Smooth muscle cell (in vitro differentiated cells): Measurements from ENCODE around the gene PHF12. TPM values are rescaled to one million over a fixed set of nuclear protein-coding genes. Genes with fewer than 3 reads are reported as not detected.

ENCODE experiments used
- DNase-seq: peaks from one replicate; lab custom pipeline; 2025; ENCODE audit not compliant: unreplicated experiment; lab: John Stamatoyannopoulos, UW
- H2AFZ ChIP-seq: fragments of 200-600 bp; sonication (generic); 2 replicates; pipeline ENCODE4 v1.6.0; 2016; ENCODE audit warnings: antibody characterized with exemption, low read depth, mild to moderate bottlenecking
- H3F3A ChIP-seq: fragments of 200-600 bp; sonication (generic); 2 replicates; pipeline ENCODE4 v1.6.0; 2017; ENCODE audit warnings: antibody characterized with exemption, low read depth
- H3K27ac ChIP-seq: fragments of 200-600 bp; sonication (generic); 2 replicates; pipeline ENCODE4 v1.5.1; 2016; ENCODE audit warnings: low read depth, mild to moderate bottlenecking
- H3K27me3 ChIP-seq: fragments of 200-600 bp; sonication (generic); 2 replicates; pipeline ENCODE4 v1.6.1; 2016; ENCODE audit warnings: low read depth, mild to moderate bottlenecking
- H3K36me3 ChIP-seq: fragments of 200-600 bp; sonication (generic); 2 replicates; pipeline ENCODE4 v1.5.1; 2016; ENCODE audit warnings: low read depth
- H3K4me1 ChIP-seq: fragments of 200-600 bp; sonication (generic); 2 replicates; pipeline ENCODE4 v1.5.1; 2016; ENCODE audit warnings: low read depth
- H3K4me2 ChIP-seq: fragments of 200-600 bp; sonication (generic); 2 replicates; pipeline ENCODE4 v1.6.0; 2016; ENCODE audit warnings: mild to moderate bottlenecking
- H3K4me3 ChIP-seq: fragments of 200-600 bp; sonication (generic); 2 replicates; pipeline ENCODE4 v1.5.1; 2016; ENCODE audit warnings: mild to moderate bottlenecking
- H3K79me2 ChIP-seq: fragments of 200-600 bp; sonication (generic); 2 replicates; pipeline ENCODE4 v1.6.0; 2016; ENCODE audit warnings: low read depth, mild to moderate bottlenecking
- H3K9ac ChIP-seq: fragments of 200-600 bp; sonication (generic); 2 replicates; pipeline ENCODE4 v1.6.0; 2016; ENCODE audit warnings: low read depth
- H3K9me3 ChIP-seq: fragments of 200-600 bp; sonication (generic); replicated peaks from 2 replicates; pipeline ENCODE4 v1.5.1; 2016; ENCODE audit warnings: low read depth
- H4K20me1 ChIP-seq: fragments of 200-600 bp; sonication (generic); 2 replicates; pipeline ENCODE4 v1.6.0; 2016; ENCODE audit warnings: low read depth
- CTCF ChIP-seq: fragments of 200-600 bp; sonication (generic); IDR thresholded peaks from 2 replicates; pipeline ENCODE4 v1.5.1; 2017; ENCODE audit warnings: borderline replicate concordance, mild to moderate bottlenecking, antibody characterized with exemption; ENCODE audit not compliant: insufficient read depth, poor library complexity, severe bottlenecking
- WGBS: methylation state at CpG from one replicate; pipeline ENCODE4 v1.1.7; 2016; ENCODE audit warnings: low lambda C conversion rate; 5-methylcytosine and 5-hydroxymethylcytosine counted together
- polyA plus RNA-seq: library from polyadenylated mRNA; unstranded; fragments of >200 nt; fragmentation: Nextera tagmentation; extraction: Ambion mirVana; gene quantifications from 2 replicates; pipeline ENCODE4 v1.2.1, GENCODE V29; 2016
- total RNA-seq: library from RNA; depleted of rRNA; stranded (reverse); fragments of >200 nt; gene quantifications from 2 replicates; pipeline ENCODE4 v1.2.3, GENCODE V29; 2014

PHF12 gene
- total and polyA plus RNA-seq, 2 experiments from 2014 or later, result 14.0 to 18.9 TPM

DNA sequence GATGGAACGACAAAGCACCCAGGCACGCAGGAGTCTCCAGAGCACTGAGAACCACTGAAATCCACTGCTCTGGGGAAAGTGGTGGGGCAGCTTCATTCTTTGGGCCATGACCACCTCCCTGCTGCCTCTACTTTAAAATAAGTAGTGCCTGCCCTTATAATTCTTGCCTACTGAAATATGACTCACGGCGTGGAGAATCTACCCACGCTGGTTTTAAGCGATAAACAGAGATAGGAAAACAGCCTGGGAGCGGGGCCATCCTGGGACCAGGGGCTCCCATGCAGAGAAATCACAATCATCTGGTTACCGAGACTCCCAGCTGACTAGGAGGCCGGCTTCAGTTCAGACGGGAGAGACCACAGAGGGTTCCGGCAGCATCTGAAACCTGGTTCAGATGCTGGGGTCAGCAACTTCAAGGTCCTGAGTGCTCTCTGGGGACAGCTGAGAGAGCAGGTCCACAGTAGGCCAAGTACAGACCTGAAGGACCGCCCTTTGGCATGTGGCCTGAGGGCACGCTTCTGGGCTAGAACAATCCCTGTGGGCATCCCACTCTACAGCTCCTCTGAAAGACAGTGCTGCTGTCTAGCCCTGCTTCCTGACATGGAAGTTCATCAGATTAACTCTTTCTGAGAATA lies 39.8 kb downstream of the PHF12 start:
- no peak overlapping the region for H3K4me2 ChIP-seq
- no peak overlapping the region for H2AFZ ChIP-seq
- peaks cover 33% of the 10 kb centered on the region for H3F3A ChIP-seq
- H3K9ac ChIP-seq, result no peak overlapping the region
- peaks cover 3% of the 10 kb centered on the region for H3K4me1 ChIP-seq
- H4K20me1 ChIP-seq, result peaks cover 91% of the 10 kb centered on the region
- H3K36me3 ChIP-seq, result peaks cover 9% of the 10 kb centered on the region
- 60% methylated on average over 13 of the region's 13 CpGs for WGBS
- no peak overlapping the region for H3K4me3 ChIP-seq
- no peak for TF ChIP-seq CTCF
- no peaks in the 10 kb centered on the region for H3K79me2 ChIP-seq
- peak overlapping the region; percentile 29 for H3K27ac ChIP-seq
- no peaks in the 10 kb centered on the region for H3K27me3 ChIP-seq
- no peak for DNase-seq
- no peaks in the 10 kb centered on the region for H3K9me3 ChIP-seq

GRCh38 chr17:28910534-28910933 lies 40.8 kb downstream of the PHF12 start:
- Histone ChIP-seq H3K36me3 (peaks cover 9% of the 10 kb centered on the region), H3K79me2 (no peaks in the 10 kb centered on the region), H4K20me1 (peaks cover 81% of the 10 kb centered on the region)

GRCh38 chr17:28908640-28909167 lies 42.6 kb downstream of the PHF12 start:
- H2AFZ ChIP-seq, result no peak overlapping the region
- H3K36me3 ChIP-seq, result no peaks in the 10 kb centered on the region
- no peaks in the 10 kb centered on the region for H3K79me2 ChIP-seq
- peaks cover 3% of the 10 kb centered on the region for H3K4me1 ChIP-seq
- H3K27me3 ChIP-seq, result no peaks in the 10 kb centered on the region
- no peak overlapping the region for H3K4me3 ChIP-seq
- TF ChIP-seq CTCF, result no peak
- peaks cover 39% of the 10 kb centered on the region for H3F3A ChIP-seq
- peak overlapping the region; percentile 58 for H3K27ac ChIP-seq
- H3K9ac ChIP-seq, result no peak overlapping the region
- no peak for DNase-seq
- no peak overlapping the region for H3K4me2 ChIP-seq
- H3K9me3 ChIP-seq, result no peaks in the 10 kb centered on the region
- peaks cover 66% of the 10 kb centered on the region for H4K20me1 ChIP-seq
- 47% methylated on average over 6 of the region's 6 CpGs for WGBS

More at GRCh38 chr17:28910534-28910933, 40.8 kb downstream of the PHF12 start:
- Histone ChIP-seq H3K27me3 (no peaks in the 10 kb centered on the region), H3K4me3 (no peak overlapping the region), H3K9ac (no peak overlapping the region), H3K4me2 (no peak overlapping the region), H2AFZ (no peak overlapping the region), H3K9me3 (no peaks in the 10 kb centered on the region), H3F3A (peaks cover 33% of the 10 kb centered on the region), H3K4me1 (peaks cover 3% of the 10 kb centered on the region), H3K27ac (no peak overlapping the region)
- WGBS, result 92% methylated on average over 1 of the region's 1 CpG
- DNase-seq, result no peak
- TF ChIP-seq CTCF, result no peak
